Dermis microvascular lymphatic vessel endothelial cell (primary cell): ENCODE results near the gene AGR2. TPM values are rescaled to one million over a fixed set of nuclear protein-coding genes. Genes with fewer than 3 reads are reported as not detected.
A peak's percentile ranks its signal among the peaks of the same experiment; 100 is the strongest.
"Not testable (repeated sequence)": the region's sequence is repeated elsewhere in the genome, so short reads cannot be mapped to it uniquely, and the experiment has no call there.

ENCODE experiments used
- DNase-seq, 2 donors: peaks; one replicate each; pipeline versions ENCODE4 v3.0.0 to v3.0.0-alpha.2; 2010; ENCODE audit warnings: low read depth in 2 of 2
- total RNA-seq: library from RNA; depleted of rRNA; stranded (reverse); fragments of >200 nt; gene quantifications from 2 replicates; pipeline ENCODE4 v1.2.1, GENCODE V29; 2014

Gene AGR2
- total RNA-seq: not detected in 2 replicates

DNA sequence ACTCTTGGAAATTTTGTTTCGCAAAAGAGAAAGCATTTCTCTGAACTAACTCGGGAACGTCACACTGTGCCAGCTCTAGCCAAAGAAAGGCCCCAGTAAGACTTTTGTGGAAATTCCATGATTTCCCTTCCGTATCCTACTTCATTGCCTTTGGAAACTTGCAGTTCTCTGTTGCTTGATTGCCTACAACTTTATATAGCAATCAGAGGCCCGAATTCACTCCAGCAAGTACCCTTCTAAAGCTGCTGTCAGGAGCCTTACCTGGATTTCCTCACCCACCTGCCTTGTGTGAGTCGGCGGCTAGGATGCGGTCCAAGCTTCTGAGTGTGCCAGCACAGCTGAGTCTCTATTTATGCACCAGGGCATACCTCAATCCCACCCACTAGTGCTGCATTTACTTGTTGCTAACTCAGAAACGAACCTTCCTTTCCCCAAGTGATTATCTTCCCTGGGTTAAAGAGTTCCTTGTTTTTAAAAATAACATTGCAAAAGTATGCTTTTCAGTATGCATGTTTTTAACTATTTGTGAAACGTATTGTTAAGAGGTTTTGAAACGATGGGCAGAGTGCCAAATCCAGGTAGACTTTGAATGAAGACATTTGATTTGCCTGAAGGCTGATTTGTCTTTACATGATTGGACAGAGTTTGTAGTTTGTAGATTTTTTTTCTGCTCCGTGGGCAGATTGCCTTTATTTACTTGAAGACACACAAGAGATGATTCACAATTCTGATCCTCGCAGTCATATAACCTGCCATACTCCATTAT, at the start of gene AGR2:
Gene AGR2 (minus strand): TSS at position 326 of the 766 bp plus-strand sequence. CDS start 3,203 bp downstream, outside the sequence.
- no peak for DNase-seq

- DNase-seq: not testable (repeated sequence)
Measured at GRCh38 chr7:16853189-16853588, 48.4 kb upstream of the AGR2 start.

DNA sequence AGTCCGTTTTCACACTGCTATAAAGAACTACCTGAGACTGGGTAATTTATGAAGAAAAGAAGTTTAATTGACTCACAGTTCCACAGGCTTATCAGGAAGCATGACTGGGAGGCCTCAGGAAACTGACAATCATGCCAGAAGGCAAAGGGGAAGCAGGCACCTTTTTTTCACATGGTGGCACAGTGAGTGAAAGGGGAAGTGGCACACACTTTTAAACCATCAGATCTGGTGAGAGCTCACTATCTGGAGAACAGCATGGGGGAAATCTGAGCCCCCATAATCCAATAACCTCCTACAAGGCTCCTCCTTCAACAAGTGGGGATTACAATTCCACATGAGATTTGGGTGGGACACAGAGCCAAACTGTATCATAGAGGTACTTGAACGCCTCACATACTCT, 47.0 kb upstream of the AGR2 start:
- DNase-seq: peak in 1 of 2 donors; percentile 59

DNA sequence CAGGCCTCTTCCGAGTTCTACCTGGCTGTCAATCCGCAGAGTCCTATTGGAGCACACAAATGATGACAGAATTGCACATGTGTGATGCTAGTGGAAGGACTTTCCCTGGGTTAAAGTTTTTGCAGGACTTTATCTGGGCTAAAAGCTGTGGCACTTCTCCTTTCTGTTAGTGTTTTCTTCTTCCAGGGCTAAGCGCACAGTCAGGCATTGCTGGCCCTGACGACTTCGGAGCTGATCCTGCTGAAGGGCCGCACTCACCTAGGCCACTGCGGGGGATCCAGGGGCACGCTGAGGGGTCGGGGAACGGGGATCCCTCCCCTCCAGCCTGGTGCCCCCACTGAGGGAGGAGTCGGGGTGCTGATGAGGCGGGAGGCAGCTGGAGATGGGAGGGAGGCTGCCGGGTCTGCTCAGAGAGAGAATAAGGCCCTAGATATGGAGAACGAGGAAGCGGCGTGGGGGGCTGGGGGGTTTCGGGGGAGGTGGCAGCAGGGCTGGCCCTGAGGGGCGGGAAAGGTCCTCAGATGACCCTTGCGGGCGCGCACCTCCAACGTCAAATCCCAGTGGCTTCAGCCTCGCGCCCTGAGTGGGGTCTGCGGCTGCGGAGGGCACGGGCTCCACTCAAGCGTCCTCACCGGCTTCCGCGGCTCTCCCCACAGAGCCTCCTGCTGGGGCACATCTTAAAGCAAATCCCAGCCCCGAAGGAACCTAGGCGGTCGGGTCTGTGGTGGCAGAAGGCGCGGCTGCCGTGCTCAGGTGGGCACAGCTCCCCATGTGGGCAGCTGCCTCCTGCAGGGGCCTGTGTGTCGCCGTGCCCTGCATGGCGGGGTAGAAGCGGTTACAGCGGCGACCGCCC, 46.0 kb upstream of the AGR2 start:
- DNase-seq: no peak

- DNase-seq: no peak
Measured at GRCh38 chr7:16849296-16850148, 44.7 kb upstream of the AGR2 start.

- no peak for DNase-seq
Measured at GRCh38 chr7:16847381-16847860, 42.6 kb upstream of the AGR2 start.

DNA sequence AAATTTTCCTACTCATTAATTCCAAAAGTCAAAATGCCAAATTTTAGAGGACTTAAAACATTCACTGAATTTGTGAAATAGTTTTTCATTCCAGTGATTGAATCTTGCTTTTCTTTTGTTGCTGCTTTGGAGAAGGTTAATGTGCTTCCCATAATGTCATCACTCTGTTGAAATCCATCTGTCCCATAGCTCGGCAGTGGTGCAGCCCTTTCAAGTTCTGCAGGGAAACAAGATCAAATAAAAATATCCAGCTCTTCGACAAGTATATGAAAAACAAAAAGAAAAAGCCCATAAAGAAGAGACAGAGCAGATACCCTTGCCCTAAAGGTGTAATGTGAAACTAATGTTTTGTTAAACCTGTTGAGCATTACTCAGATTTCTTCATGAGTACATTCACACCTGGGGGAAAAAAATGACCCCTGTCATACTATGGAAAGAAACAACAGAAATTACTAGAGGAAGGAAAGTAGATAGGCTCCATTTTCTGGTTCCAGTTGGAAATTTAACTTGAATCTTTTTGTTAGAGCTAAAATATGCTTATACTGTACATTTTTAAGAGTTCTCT, 41.9 kb upstream of the AGR2 start:
- DNase-seq: no peak

DNA sequence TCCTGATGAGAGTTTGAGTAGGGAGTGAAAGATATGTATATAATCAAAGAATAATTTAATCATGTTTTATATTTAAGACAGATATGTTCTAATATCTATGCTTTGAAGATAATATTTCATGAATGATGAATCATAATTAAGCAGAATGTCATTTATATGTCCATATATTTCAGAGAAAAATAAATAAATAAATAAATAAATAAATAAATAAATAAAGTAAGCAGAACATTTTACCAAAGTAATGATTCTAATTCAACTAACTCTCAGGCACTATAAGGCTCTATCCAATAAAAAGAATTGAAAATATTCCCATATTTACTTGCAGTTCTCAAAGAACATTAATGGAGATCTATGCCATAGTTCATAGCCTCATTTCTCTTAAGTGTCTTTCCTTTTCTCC, 40.9 kb upstream of the AGR2 start:
- DNase-seq: no peak

GRCh38 chr7:16841681-16842080, 36.9 kb upstream of the AGR2 start:
- no peak for DNase-seq

DNA sequence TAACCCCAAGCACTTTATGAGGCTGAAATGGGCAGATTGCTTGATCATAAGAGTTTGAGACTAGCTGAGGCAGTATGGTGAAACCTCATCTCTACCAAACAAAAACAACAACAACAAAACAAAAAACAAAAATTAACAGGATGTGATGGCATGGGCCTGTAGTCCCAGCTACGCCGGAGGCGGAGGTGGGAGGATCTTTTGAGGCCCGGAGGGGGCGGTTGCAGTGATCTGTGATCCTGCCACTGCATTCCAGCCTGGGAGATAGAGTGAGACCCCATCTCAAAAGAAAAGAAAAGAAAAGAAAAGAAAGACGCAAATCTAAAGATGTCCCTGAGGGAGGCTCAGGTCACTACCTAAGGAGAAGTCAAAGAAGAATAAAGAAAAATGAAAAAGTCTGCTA, 35.3 kb upstream of the AGR2 start:
- DNase-seq: no peak

GRCh38 chr7:16839646-16840045, 34.8 kb upstream of the AGR2 start:
- no peak for DNase-seq

- no peak for DNase-seq
Measured at GRCh38 chr7:16838891-16839290, 34.1 kb upstream of the AGR2 start.

- no peak for DNase-seq
Measured at GRCh38 chr7:16838386-16838785, 33.6 kb upstream of the AGR2 start.

DNA sequence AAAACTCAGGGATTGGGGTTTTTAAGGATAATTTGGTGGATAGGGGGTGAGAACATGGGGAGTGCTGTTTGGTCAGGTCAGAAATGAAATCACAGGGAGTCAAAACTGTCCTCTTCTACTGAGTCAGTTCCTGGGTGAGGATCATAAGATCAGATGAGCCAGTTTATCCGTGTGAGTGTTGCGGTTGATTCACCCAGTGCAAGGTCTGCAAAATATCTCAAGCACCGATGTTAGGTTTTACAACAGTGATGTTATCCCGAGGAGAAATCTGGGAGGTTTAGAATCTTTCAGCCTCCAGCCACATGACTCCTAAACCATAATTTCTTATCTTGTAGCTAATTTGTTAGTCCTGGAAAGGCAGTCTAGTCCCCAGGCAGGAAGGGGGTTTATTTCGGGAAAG, 31.7 kb upstream of the AGR2 start:
- no peak for DNase-seq

DNA sequence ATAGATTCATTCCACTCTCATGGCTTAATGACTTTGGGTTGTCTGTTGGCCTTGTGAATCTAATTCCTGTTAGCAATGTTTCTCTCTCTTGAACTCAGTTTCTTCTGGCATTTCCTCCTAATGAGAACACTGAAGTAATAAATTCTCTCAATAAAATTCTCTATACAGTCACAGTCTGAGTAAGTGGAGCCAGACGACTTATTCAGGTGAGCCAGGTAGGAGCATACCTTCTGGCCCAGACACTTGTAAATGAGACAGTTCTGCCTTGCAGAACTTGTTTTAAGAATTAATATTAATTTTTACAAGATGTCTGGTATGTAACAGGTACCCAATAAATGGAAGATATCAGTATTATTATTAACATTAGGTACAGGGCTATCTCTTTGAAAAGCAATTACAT, 28.6 kb upstream of the AGR2 start:
- DNase-seq: no peak

GRCh38 chr7:16826060-16826459, 21.3 kb upstream of the AGR2 start:
- no peak for DNase-seq

DNA sequence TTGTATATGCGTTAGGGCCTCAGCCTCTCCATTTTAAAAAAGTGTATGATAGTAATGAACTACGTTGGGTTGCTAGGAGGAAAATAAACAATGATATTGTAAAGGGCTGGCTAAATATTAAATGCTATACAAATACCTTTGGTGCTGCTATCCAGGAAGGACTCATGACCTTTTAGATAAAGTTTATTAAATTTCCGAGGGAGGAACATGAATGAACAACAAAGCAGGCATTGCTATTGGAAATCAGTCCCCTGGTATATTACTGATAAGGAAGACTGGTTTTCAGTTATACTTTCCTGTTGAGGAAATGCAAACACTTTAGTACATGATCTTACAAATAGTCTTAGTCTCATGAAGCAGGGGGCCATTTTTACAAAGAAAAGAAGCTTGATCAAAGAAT, 17.2 kb upstream of the AGR2 start:
- DNase-seq: no peak

DNA sequence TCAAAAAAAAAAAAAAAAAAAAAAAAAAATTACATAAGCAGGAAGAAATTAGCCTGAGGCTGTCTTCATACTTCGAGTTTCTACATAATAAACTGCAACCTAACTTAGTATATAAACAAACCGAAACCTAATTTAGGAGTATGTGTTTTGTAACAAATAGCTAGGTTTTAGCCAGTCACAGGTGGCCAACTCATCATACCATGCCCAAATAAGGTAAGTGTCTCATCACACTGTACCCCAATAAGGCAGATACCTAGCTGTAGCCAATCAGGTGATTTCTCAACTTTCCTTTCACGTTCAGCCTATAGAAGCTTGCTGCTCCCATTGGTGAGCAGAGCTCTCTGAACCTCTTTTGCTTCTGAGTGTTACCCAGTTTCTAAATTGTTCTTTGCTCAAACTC, 13.9 kb upstream of the AGR2 start:
- no peak for DNase-seq

- DNase-seq: no peak
Measured at GRCh38 chr7:16817536-16817935, 12.7 kb upstream of the AGR2 start.

DNA sequence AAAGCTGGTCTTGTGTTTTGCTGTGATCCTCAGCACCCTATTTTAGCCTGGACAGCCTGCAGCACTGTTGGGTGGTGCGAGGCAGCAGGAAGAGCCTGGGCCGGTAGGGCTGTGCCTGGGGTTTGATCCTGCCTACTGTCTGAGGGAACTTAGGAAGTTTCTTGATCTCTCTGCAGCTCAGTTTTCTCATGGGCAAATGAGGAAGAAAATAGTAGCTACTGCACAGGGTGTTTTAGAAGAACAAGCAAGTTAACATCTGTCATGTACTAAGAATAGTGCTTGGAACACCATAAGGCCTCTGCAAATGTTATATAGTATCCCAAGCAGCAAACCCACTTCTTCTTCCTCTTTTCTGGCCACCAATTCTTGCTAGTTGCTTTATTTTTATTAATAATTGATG, 12.0 kb upstream of the AGR2 start:
- no peak for DNase-seq

DNA sequence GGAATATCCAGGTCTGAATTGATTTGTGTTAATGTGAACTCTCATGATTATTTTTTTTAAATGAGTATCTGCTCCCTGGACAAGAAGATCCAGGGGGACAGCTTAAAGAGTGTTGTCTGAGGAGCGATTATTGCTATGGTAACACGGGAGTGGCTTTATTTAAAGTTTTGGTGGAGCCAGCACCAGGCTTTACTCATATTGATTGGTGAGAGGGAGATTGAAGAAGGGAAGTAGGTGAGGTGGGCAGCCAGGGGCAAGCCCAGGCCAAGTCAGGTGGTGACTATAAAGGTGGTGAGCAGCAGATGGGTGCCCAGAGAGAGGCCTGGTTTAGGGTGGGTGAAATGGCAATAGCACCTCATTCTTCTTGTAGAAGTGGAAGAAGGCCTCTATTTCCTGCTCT, 10.2 kb upstream of the AGR2 start:
- DNase-seq: no peak
